Motor neuron (in vitro differentiated cells): Measurements from ENCODE around the gene WDR7. TPM values are rescaled to one million over a fixed set of nuclear protein-coding genes. Genes with fewer than 3 reads are reported as not detected.
A peak's percentile ranks its signal among the peaks of the same experiment; 100 is the strongest.

ENCODE experiments used
- ATAC-seq, 8 experiments: fragments of 200-7000 bp; cut with Tn5 transposase; replicated peaks in 6 of 8; 2 replicates each; pipeline ENCODE4 v1.8.0; 2021; ENCODE audit warnings: mild to moderate bottlenecking in 8 of 8, moderate library complexity in 8 of 8
- H3K27ac ChIP-seq, 2 donors: fragments of 250-450 bp; sonication (Bioruptor Pico); 2 replicates each; pipeline ENCODE4 v1.9.0; 2021; ENCODE audit warnings: antibody characterized with exemption in 2 of 2, mild to moderate bottlenecking in 2 of 2, moderate library complexity in 1 of 2
- H3K4me1 ChIP-seq, 2 donors: fragments of 250-450 bp; sonication (Bioruptor Pico); replicated peaks in 1 of 2; 2 replicates each; pipeline ENCODE4 v1.6.1; 2021; ENCODE audit warnings: antibody characterized with exemption in 2 of 2, mild to moderate bottlenecking in 2 of 2, moderate library complexity in 1 of 2
- H3K4me3 ChIP-seq, 5 donors: fragments of 250-450 bp; sonication (Bioruptor Pico); 2 replicates each; pipeline ENCODE4 v1.9.0; 2021; ENCODE audit warnings: antibody characterized with exemption in 5 of 5, mild to moderate bottlenecking in 5 of 5, moderate library complexity in 4 of 5
- WGBS, 10 experiments: fragments of 450-650 bp; shearing (Covaris generic); methylation state at CpG; one replicate each; pipeline ENCODE4 v1.0.0; 2022; 5-methylcytosine and 5-hydroxymethylcytosine counted together
- in situ Hi-C, 9 experiments: fragments of 400-800 bp; cut with MboI; loops; one replicate each; pipeline ENCODE4 v1.15.0; 2021; ENCODE audit warnings: low sequenced_read_pairs in 9 of 9, low pct_unique_long_range_greater_than_20kb in 2 of 9; ENCODE audit not compliant: unreplicated experiment in 9 of 9
- total RNA-seq, 8 experiments: library from RNA; unstranded; fragments of 300-600 nt; gene quantifications; 2 replicates each; pipeline versions ENCODE4 v1.2.3 to v1.2.4, GENCODE V29; 2022

The WDR7 gene
- total RNA-seq, 8 experiments from 2014 or later = 12.2 to 24.5 (median 19.2) TPM

GRCh38 chr18:56890632-56891031 lies 239.5 kb downstream of the WDR7 start:
- Histone ChIP-seq H3K27ac (no peak overlapping the region), H3K4me3 (no peak overlapping the region), H3K4me1 (peaks cover 0 to 6% of the 10 kb centered on the region in 2 donors)
- ATAC-seq = peak in 5 of 8 experiments; percentile 12 to 87 (median 72)
- 0 to 100% (median 17%) methylated on average over 1 of the region's 1 CpG; no CpG with 5 or more reads in 3 of the 10 experiments for WGBS, 10 experiments
- in situ Hi-C loops = no loop called here

- H3K4me1 ChIP-seq = peaks cover 0 to 6% of the 10 kb centered on the region in 2 donors
These were observed 240.0 kb downstream of the WDR7 start for GRCh38 chr18:56891116-56891515.

GRCh38 chr18:56891870-56892269 lies 240.7 kb downstream of the WDR7 start:
- in situ Hi-C loops = no loop called here
- 64 to 100% (median 89%) methylated on average over 1 of the region's 1 CpG for WGBS, 10 experiments
- Histone ChIP-seq H3K27ac (no peak overlapping the region), H3K4me3 (no peak overlapping the region), H3K4me1 (peaks cover 0 to 6% of the 10 kb centered on the region in 2 donors)
- ATAC-seq = no peak

More at GRCh38 chr18:56891116-56891515, 240.0 kb downstream of the WDR7 start:
- ATAC-seq = no peak
- no peak overlapping the region for H3K4me3 ChIP-seq
- WGBS, 10 experiments = 60 to 100% (median 94%) methylated on average over 1 to 3 of the region's 3 CpGs; no CpG with 5 or more reads in 2 of the 10 experiments
- no peak overlapping the region for H3K27ac ChIP-seq
- in situ Hi-C loops = no loop called here

- peak in 1 of 8 experiments; percentile 52 for ATAC-seq
- in situ Hi-C loops = no loop called here
- Histone ChIP-seq H3K4me3 (no peak overlapping the region), H3K27ac (no peak overlapping the region), H3K4me1 (no peaks in the 10 kb centered on the region)
- WGBS, 10 experiments = 50 to 100% (median 60%) methylated on average over 2 of the region's 2 CpGs; no CpG with 5 or more reads in 1 of the 10 experiments
These were observed 246.0 kb downstream of the WDR7 start for GRCh38 chr18:56897122-56897521.

- Histone ChIP-seq H3K4me1 (no peaks in the 10 kb centered on the region), H3K4me3 (no peak overlapping the region), H3K27ac (no peak overlapping the region)
- ATAC-seq = no peak
- WGBS, 10 experiments = 88 to 100% (median 100%) methylated on average over 1 of the region's 1 CpG; no CpG with 5 or more reads in 2 of the 10 experiments
- in situ Hi-C loops = no loop called here
These were observed 248.5 kb downstream of the WDR7 start for GRCh38 chr18:56899660-56900059.

- Histone ChIP-seq H3K27ac (no peak overlapping the region), H3K4me3 (no peak overlapping the region), H3K4me1 (no peaks in the 10 kb centered on the region)
- ATAC-seq = peak in 1 of 8 experiments; percentile 21
- 80 to 100% (median 91%) methylated on average over 1 to 5 of the region's 7 CpGs for WGBS, 10 experiments
- in situ Hi-C loops = no loop called here
These were observed 249.3 kb downstream of the WDR7 start for GRCh38 chr18:56900195-56901094.

GRCh38 chr18:56901919-56902318 lies 250.8 kb downstream of the WDR7 start:
- H3K27ac ChIP-seq = no peak overlapping the region
- ATAC-seq = no peak
- 56 to 100% (median 83%) methylated on average over 1 to 2 of the region's 2 CpGs; no CpG with 5 or more reads in 3 of the 10 experiments for WGBS, 10 experiments
- in situ Hi-C loops = no loop called here
- H3K4me1 ChIP-seq = no peaks in the 10 kb centered on the region
- no peak overlapping the region for H3K4me3 ChIP-seq

- Histone ChIP-seq H3K4me1 (no peaks in the 10 kb centered on the region), H3K4me3 (no peak overlapping the region), H3K27ac (no peak overlapping the region)
- in situ Hi-C loops = no loop called here
- no peak for ATAC-seq
- 54 to 100% (median 90%) methylated on average over 2 to 3 of the region's 3 CpGs; no CpG with 5 or more reads in 1 of the 10 experiments for WGBS, 10 experiments
These were observed 251.5 kb downstream of the WDR7 start for GRCh38 chr18:56902653-56903052.

GRCh38 chr18:56903686-56904085 lies 252.5 kb downstream of the WDR7 start:
- no peak overlapping the region for H3K27ac ChIP-seq
- 50 to 100% (median 87%) methylated on average over 1 to 2 of the region's 2 CpGs for WGBS, 10 experiments
- H3K4me3 ChIP-seq = no peak overlapping the region
- H3K4me1 ChIP-seq = no peaks in the 10 kb centered on the region
- ATAC-seq = no peak
- in situ Hi-C loops = no loop called here

- peaks cover 0 to 4% of the 10 kb centered on the region in 2 donors for H3K4me1 ChIP-seq
- peak in 1 of 8 experiments; percentile 65 for ATAC-seq
- H3K27ac ChIP-seq = no peak overlapping the region
- WGBS, 10 experiments = 0 to 100% (median 90%) methylated on average over 1 to 4 of the region's 4 CpGs; no CpG with 5 or more reads in 2 of the 10 experiments
- in situ Hi-C loops = no loop called here
- H3K4me3 ChIP-seq = no peak overlapping the region
These were observed 256.6 kb downstream of the WDR7 start for GRCh38 chr18:56907771-56908170.

- H3K4me1 ChIP-seq = peaks cover 0 to 4% of the 10 kb centered on the region in 2 donors
These were observed 259.1 kb downstream of the WDR7 start for GRCh38 chr18:56910237-56910636.

GRCh38 chr18:56910967-56911366 lies 259.8 kb downstream of the WDR7 start:
- no peak for ATAC-seq
- in situ Hi-C loops = no loop called here
- Histone ChIP-seq H3K4me1 (peaks cover 0 to 4% of the 10 kb centered on the region in 2 donors), H3K4me3 (no peak overlapping the region), H3K27ac (no peak overlapping the region)
- 43 to 100% (median 71%) methylated on average over 1 to 4 of the region's 4 CpGs for WGBS, 10 experiments

More at GRCh38 chr18:56910237-56910636, 259.1 kb downstream of the WDR7 start:
- in situ Hi-C loops = no loop called here
- ATAC-seq = no peak
- Histone ChIP-seq H3K4me3 (no peak overlapping the region), H3K27ac (no peak overlapping the region)

GRCh38 chr18:56913941-56914340 lies 262.8 kb downstream of the WDR7 start:
- ATAC-seq = peak in 1 of 8 experiments; percentile 21
- WGBS, 10 experiments = 0 to 73% (median 29%) methylated on average over 1 to 4 of the region's 4 CpGs; no CpG with 5 or more reads in 3 of the 10 experiments
- in situ Hi-C loops = no loop called here
- Histone ChIP-seq H3K4me1 (peaks cover 0 to 4% of the 10 kb centered on the region in 2 donors), H3K27ac (no peak overlapping the region), H3K4me3 (no peak overlapping the region)
